CD4-positive, alpha-beta T cell treated with Interleukin-2 at 100 ng/mL for 4 hours (primary cell): ENCODE measurements around the gene FBXL7.

Experiments used
- DNase-seq: peaks from one replicate; pipeline ENCODE4 v3.0.0-alpha.2; 2020; ENCODE audit warnings: low spot score

FBXL7 gene

DNA sequence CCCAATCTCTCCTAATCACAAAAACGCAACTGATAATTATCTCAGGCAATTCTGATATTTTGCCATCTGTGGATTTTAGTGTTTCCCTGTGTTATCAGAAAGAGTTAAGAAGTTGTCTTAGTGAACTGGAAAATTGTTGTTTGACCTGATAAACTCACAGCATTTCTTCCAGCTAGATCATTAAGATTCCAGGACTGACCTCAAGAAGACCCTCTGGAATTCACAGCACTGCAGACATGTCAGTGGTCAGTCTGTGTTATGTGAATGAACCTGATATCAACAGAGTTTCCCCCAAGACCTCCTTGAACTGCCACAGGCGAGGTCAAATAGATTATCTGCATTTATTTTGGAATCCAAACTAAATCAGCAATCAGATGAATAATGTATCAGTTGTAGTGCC is 174.7 kb downstream of the FBXL7 start:
- no peak for DNase-seq

DNA sequence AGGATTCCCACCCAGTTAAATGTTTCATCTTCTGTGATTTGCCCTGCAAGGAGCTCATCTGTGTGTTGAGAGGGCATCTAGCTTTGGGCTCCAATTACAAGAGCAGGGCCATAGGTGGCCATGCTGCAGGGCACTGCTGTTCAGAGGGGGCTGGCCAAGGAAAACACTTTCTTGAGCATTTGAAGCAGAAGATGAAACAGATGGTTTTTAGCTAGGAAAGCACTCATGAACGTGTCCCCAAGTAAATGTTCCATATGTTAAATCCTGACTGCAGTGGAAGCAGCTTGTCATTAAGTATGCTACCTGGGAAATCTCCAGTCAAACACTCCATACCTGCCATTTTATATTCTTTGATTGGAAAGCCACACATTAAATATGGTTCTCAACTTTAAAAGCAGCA is 176.6 kb downstream of the FBXL7 start:
- DNase-seq, result no peak

DNA sequence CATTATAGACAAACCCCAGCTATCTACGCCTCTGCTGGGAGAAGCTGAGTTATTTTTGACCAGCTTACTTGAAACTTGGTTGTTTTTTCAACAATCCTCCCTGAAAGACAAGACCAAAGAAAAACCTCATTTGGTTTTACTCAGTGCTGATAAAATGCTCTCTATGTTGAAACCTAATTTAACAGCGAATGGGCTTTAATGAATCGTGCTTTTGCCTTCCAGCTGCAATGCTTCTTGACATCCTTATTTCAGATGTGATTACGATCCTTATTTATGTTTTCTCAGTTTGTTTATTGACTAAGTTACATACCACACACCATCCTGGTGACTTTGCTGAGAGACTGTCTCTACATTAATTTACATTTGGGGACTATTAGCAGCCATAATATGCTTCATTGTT is 179.2 kb downstream of the FBXL7 start:
- no peak for DNase-seq

DNA sequence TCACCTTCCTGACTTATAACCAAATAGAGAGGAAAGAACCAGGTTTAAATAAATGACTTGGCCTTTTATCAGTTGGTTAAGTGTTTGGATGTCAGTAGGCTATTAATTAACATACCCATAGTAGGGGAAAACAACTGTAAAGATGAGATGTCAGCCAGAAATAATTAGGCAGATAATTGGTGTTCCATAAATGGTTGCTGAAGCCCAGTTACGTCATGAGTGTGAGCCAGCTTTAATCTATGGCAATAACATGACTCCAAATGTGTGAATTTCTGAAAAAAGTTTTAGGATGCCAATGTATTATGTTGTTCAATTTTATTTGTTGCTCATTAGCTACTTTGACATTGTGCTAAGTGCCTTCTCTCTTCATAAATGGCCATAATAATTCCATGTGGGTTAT is 180.5 kb downstream of the FBXL7 start:
- no peak for DNase-seq

GRCh38 chr5:15682122-15682521 is 182.1 kb downstream of the FBXL7 start:
- no peak for DNase-seq

DNA sequence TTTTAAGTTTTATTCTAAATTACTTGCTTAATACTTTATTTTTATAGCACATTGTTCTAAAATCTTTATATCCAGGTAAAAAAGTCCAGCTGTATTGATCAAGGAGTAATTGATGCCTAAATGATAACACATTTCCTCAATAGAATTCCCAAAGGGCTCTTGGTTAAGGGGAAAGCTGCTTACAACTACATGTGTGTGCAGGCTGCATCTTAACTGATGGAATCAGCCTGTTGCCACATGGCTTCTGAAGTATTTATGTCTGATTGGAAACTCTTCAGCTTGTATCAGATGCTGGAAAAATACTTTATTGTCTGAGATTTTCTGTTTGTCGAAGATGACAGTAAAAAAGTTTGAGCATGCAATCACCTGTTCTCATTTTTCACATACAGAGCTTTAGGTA is 182.6 kb downstream of the FBXL7 start:
- DNase-seq, result no peak

DNA sequence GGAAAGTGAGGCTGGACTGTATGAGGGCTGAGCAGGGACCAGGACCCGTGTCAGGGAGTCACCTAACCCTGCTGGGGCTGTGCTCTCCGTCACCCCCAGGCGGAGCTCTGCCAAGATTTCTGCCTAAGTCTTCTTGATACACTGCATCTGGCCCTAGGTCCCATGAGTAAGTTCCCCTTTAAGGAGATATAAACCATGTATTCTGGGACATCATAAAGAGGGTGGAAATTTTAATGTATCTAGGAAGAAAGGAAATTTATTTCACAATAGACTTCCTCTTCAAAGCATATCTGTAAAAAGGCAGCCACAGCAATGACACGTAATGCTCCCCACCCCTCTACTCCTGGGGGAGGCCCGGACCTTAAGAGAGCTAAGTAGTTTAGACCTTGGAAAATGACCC is 183.4 kb downstream of the FBXL7 start:
- no peak for DNase-seq

- DNase-seq, result no peak
These were observed 187.4 kb downstream of the FBXL7 start for GRCh38 chr5:15687401-15687800.

GRCh38 chr5:15689836-15690235 is 189.9 kb downstream of the FBXL7 start:
- DNase-seq, result no peak

- DNase-seq, result no peak
These were observed 190.6 kb downstream of the FBXL7 start for GRCh38 chr5:15690611-15691010.

DNA sequence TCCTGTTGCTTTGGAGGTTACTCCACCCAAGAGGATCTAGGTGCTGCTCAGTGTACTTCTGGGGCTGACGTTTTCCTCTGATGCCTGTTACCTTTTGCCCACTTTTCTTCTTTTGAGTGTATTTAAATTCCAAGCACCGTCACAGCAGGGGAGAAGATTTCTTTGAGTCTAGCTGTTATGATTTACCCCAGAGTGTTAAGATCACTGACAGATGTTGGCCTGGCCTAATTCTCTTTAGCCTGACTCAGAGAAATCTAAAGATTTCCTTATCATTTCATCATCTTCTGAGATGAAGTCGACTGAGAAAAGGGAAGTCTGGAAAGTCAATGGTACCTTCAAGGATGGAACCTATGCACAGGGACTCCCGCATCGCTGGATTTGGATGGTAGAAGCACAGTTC is 191.5 kb downstream of the FBXL7 start:
- DNase-seq, result no peak

GRCh38 chr5:15692706-15693381 is 192.9 kb downstream of the FBXL7 start:
- no peak for DNase-seq

GRCh38 chr5:15693382-15693728 is 193.4 kb downstream of the FBXL7 start:
- no peak for DNase-seq

DNA sequence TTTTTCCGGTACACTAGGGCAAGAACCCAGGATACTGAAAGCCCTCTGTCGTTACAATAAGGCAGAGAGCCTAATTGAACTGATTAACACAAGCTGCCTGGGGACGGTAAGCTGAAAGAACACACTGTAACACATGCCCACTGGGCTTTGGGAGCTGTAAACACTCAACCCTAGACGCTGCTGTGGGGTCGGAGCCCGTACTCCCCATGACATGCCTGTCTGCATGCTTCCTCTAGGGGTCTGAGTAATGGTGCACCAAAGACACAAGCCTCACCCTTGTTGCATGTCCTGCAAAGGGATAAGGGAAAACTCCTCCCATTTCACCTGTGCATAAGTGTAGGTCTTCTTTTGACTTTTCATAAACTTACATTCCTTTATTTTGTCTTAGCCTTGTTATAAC is 194.0 kb downstream of the FBXL7 start:
- DNase-seq, result no peak

DNA sequence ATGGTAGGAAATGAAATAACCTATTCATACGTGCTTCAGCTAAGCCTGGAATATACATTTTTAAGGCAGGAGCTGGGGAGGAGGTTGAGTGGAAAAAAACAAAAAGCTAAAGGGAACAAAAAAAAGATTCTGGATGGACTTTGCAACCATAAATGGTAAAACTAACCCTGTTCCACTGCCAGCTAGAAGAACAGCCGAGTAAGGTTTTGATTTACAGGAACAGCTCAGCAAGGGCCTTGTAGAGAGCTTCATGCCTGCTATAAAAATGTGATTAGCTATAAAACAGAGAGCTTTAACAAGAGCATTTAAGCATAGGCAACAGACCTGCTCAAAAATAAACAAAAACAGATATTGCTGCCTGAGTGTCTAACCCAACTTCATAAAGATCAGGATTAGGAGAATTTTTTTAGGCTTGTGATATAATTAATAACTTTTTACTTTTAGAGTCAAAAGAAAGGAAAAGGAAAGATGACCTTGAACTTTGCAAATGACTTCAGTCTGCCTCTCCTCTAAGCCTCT is 194.8 kb downstream of the FBXL7 start:
- no peak for DNase-seq

DNA sequence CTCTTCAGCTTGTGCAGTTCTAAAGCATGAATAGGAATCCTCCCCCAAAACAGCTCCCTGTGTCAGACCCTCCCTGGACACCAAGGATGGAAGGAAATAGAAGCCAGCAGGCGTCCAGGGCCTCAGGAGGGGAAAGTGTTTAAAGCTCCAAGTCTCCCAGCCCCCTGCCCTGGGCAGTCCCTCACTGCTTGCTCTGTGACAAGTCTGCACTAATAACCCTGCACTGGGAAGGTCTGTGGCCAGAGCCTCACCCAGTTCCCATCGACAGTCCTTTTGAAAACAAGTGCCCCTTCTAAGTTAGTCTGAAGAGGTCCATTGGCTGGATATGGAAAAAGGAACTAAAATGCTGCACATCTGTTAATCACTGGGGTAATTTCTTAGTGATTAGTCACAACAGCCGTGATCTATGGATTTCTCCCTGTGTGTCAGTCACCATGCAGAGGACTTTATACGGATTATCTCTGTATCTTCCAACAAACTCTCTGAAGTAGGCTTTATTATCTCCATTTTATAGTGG is 195.3 kb downstream of the FBXL7 start:
- DNase-seq, result no peak

GRCh38 chr5:15700373-15700772 is 200.4 kb downstream of the FBXL7 start:
- DNase-seq, result no peak

- no peak for DNase-seq
These were observed 202.1 kb downstream of the FBXL7 start for GRCh38 chr5:15702102-15702501.

- no peak for DNase-seq
These were observed 203.9 kb downstream of the FBXL7 start for GRCh38 chr5:15703901-15704300.

- DNase-seq, result no peak
These were observed 204.5 kb downstream of the FBXL7 start for GRCh38 chr5:15704397-15704947.

GRCh38 chr5:15707631-15708030 is 207.7 kb downstream of the FBXL7 start:
- no peak for DNase-seq

GRCh38 chr5:15711892-15712291 is 211.9 kb downstream of the FBXL7 start:
- DNase-seq, result no peak

- DNase-seq, result no peak
These were observed 215.6 kb downstream of the FBXL7 start for GRCh38 chr5:15715535-15715934.

DNA sequence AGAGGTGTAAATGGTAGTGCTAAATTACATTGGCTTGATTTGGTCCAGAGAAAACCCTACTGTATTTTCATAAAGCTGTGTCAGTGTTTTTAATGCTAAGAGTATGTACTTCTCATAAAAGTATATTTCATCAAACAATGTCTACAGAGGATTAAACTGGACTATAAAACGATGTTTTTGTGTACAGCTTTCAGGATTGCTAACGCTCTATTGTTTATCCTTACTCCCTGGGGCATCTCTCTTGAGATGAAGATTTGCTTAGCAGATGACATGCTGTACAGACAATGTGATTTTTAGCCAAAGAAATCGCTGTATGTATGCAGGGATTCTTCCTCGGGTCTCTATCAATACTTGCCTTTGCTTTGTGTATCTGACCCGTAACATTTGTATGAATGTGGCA is 216.0 kb downstream of the FBXL7 start:
- DNase-seq, result no peak
